GM23248 (cell line): ENCODE data around the gene CCDC171. TPM values are rescaled to one million over a fixed set of nuclear protein-coding genes. Genes with fewer than 3 reads are reported as not detected.

Source experiments
- DNase-seq: peaks from one replicate; pipeline ENCODE4 v3.0.0-alpha.2; 2015
- H2AFZ ChIP-seq: fragments of 200-600 bp; sonication (generic); 2 replicates; pipeline ENCODE4 v1.6.1; 2016; ENCODE audit warnings: antibody characterized with exemption
- H3F3A ChIP-seq: fragments of 200-600 bp; sonication (generic); 2 replicates; pipeline ENCODE4 v1.6.1; 2016; ENCODE audit warnings: mild to moderate bottlenecking, antibody characterized with exemption, mixed run types; ENCODE audit not compliant: insufficient read depth
- H3K27ac ChIP-seq: fragments of 200-600 bp; sonication (generic); 2 replicates; pipeline ENCODE4 v1.5.1; 2016; ENCODE audit warnings: mild to moderate bottlenecking
- H3K27me3 ChIP-seq: fragments of 200-600 bp; sonication (generic); replicated peaks from 2 replicates; pipeline ENCODE4 v1.6.1; 2016; ENCODE audit warnings: mild to moderate bottlenecking; ENCODE audit not compliant: insufficient read depth
- H3K36me3 ChIP-seq: fragments of 200-600 bp; sonication (generic); 2 replicates; pipeline ENCODE4 v1.6.1; 2016; ENCODE audit warnings: low read depth, mild to moderate bottlenecking
- H3K4me1 ChIP-seq: fragments of 200-600 bp; sonication (generic); 2 replicates; pipeline ENCODE4 v1.6.1; 2016; ENCODE audit warnings: mild to moderate bottlenecking; ENCODE audit not compliant: insufficient read depth
- H3K4me2 ChIP-seq: fragments of 200-600 bp; sonication (generic); one replicate; pipeline ENCODE4 v1.6.1; 2016; ENCODE audit warnings: mild to moderate bottlenecking; ENCODE audit not compliant: unreplicated experiment
- H3K4me3 ChIP-seq: fragments of 200-600 bp; sonication (generic); 2 replicates; pipeline ENCODE4 v1.5.1; 2016; ENCODE audit warnings: mild to moderate bottlenecking
- H3K79me2 ChIP-seq: fragments of 200-600 bp; sonication (generic); 2 replicates; pipeline ENCODE4 v1.6.1; 2016; ENCODE audit warnings: mild to moderate bottlenecking; ENCODE audit not compliant: insufficient read depth
- H3K9ac ChIP-seq: fragments of 200-600 bp; sonication (generic); 2 replicates; pipeline ENCODE4 v1.6.1; 2016; ENCODE audit warnings: mild to moderate bottlenecking
- H3K9me2 ChIP-seq: fragments of 200-600 bp; sonication (generic); 2 replicates; pipeline ENCODE4 v1.6.1; 2016; ENCODE audit warnings: mixed run types, mild to moderate bottlenecking, moderate library complexity; ENCODE audit not compliant: insufficient read depth
- H3K9me3 ChIP-seq: fragments of 200-600 bp; sonication (generic); one replicate; pipeline ENCODE4 v1.6.1; 2017; ENCODE audit warnings: low read depth
- H4K20me1 ChIP-seq: fragments of 200-600 bp; sonication (generic); 2 replicates; pipeline ENCODE4 v1.6.0; 2016; ENCODE audit not compliant: insufficient read depth
- EZH2 ChIP-seq: fragments of 200-600 bp; sonication (generic); IDR thresholded peaks from 2 replicates; pipeline ENCODE4 v1.6.1; 2018; ENCODE audit warnings: antibody characterized with exemption, mild to moderate bottlenecking; ENCODE audit not compliant: insufficient read depth, poor library complexity, severe bottlenecking
- EZH2phosphoT487 ChIP-seq: fragments of 200-600 bp; sonication (generic); IDR thresholded peaks from 2 replicates; pipeline ENCODE4 v1.6.1; 2018; ENCODE audit warnings: antibody characterized with exemption, moderate library complexity, mild to moderate bottlenecking, low read depth; ENCODE audit not compliant: insufficient read depth
- WGBS, 2 experiments: methylation state at CpG; one replicate each; pipeline ENCODE4 v1.1.6; 2015 to 2017; ENCODE audit warnings: low lambda C conversion rate in 2 of 2, low coverage in 1 of 2; ENCODE audit errors: missing lambda C conversion rate in 2 of 2; 5-methylcytosine and 5-hydroxymethylcytosine counted together
- in situ Hi-C: fragments of 300-500 bp; cut with MboI; formaldehyde crosslinking; loops from 2 replicates; pipeline ENCODE4 v1.15.0; 2020
- polyA plus RNA-seq: library from polyadenylated mRNA; unstranded; fragments of >200 nt; fragmentation: Nextera tagmentation; extraction: Ambion mirVana; gene quantifications from 2 replicates; pipeline ENCODE4 v1.2.1, GENCODE V29; 2016
- total RNA-seq: library from RNA; depleted of rRNA; stranded (reverse); fragments of >200 nt; shearing (Covaris generic); gene quantifications from 2 replicates; pipeline ENCODE4 v1.2.3, GENCODE V29; 2014

Gene CCDC171
- total and polyA plus RNA-seq, 2 experiments from 2014 or later, result 0.99 to 3.5 TPM

- no peak overlapping the region for H3K27ac ChIP-seq
- H3K9ac ChIP-seq, result no peak overlapping the region
- no peaks in the 10 kb centered on the region for H3F3A ChIP-seq
- no peaks in the 10 kb centered on the region for H3K4me1 ChIP-seq
- H3K79me2 ChIP-seq, result no peaks in the 10 kb centered on the region
- no peaks in the 10 kb centered on the region for H3K9me2 ChIP-seq
- no peak overlapping the region for H3K4me2 ChIP-seq
- in situ Hi-C loops, result no loop called here
- no peak for TF ChIP-seq EZH2phosphoT487
- TF ChIP-seq EZH2, result no peak
- no peaks in the 10 kb centered on the region for H4K20me1 ChIP-seq
- H3K36me3 ChIP-seq, result no peaks in the 10 kb centered on the region
- DNase-seq, result no peak
- 90 to 94% methylated on average over 2 of the region's 2 CpGs for WGBS, 2 experiments
- no peaks in the 10 kb centered on the region for H3K27me3 ChIP-seq
- no peaks in the 10 kb centered on the region for H3K9me3 ChIP-seq
- H3K4me3 ChIP-seq, result no peak overlapping the region
- H2AFZ ChIP-seq, result no peak overlapping the region
These were observed 33.0 kb upstream of the CCDC171 start for GRCh38 chr9:15519831-15520230.

GRCh38 chr9:15521254-15521653 is 31.6 kb upstream of the CCDC171 start:
- Histone ChIP-seq H3K27me3 (no peaks in the 10 kb centered on the region), H3K4me1 (no peaks in the 10 kb centered on the region), H4K20me1 (no peaks in the 10 kb centered on the region), H3K9me2 (no peaks in the 10 kb centered on the region), H3K4me2 (no peak overlapping the region), H2AFZ (no peak overlapping the region), H3F3A (no peaks in the 10 kb centered on the region), H3K27ac (no peak overlapping the region), H3K9ac (no peak overlapping the region), H3K4me3 (no peak overlapping the region), H3K9me3 (no peaks in the 10 kb centered on the region), H3K36me3 (no peaks in the 10 kb centered on the region), H3K79me2 (no peaks in the 10 kb centered on the region)
- WGBS, 2 experiments, result 56 to 63% methylated on average over 8 of the region's 8 CpGs
- TF ChIP-seq EZH2phosphoT487, result no peak
- no peak for TF ChIP-seq EZH2
- in situ Hi-C loops, result no loop called here
- no peak for DNase-seq

GRCh38 chr9:15522130-15522755 is 30.6 kb upstream of the CCDC171 start:
- H3K79me2 ChIP-seq, result no peaks in the 10 kb centered on the region
- WGBS, 2 experiments, result 83 to 88% methylated on average over 3 of the region's 3 CpGs
- no peak for TF ChIP-seq EZH2
- no peak for TF ChIP-seq EZH2phosphoT487
- H3K27ac ChIP-seq, result no peak overlapping the region
- DNase-seq, result no peak
- no peak overlapping the region for H3K4me3 ChIP-seq
- in situ Hi-C loops, result no loop called here
- no peaks in the 10 kb centered on the region for H3K36me3 ChIP-seq
- H3K4me1 ChIP-seq, result no peaks in the 10 kb centered on the region
- H2AFZ ChIP-seq, result no peak overlapping the region
- H3K9me3 ChIP-seq, result no peaks in the 10 kb centered on the region
- no peak overlapping the region for H3K9ac ChIP-seq
- H3K9me2 ChIP-seq, result no peaks in the 10 kb centered on the region
- no peaks in the 10 kb centered on the region for H3K27me3 ChIP-seq
- H4K20me1 ChIP-seq, result no peaks in the 10 kb centered on the region
- no peaks in the 10 kb centered on the region for H3F3A ChIP-seq
- H3K4me2 ChIP-seq, result no peak overlapping the region

- Histone ChIP-seq H3K4me3 (no peak overlapping the region), H3K4me1 (no peaks in the 10 kb centered on the region), H3K27me3 (no peaks in the 10 kb centered on the region), H2AFZ (no peak overlapping the region), H3K4me2 (no peak overlapping the region), H3K9me2 (no peaks in the 10 kb centered on the region), H3K27ac (no peak overlapping the region), H4K20me1 (no peaks in the 10 kb centered on the region), H3F3A (no peaks in the 10 kb centered on the region), H3K79me2 (no peaks in the 10 kb centered on the region), H3K9me3 (no peaks in the 10 kb centered on the region), H3K9ac (no peak overlapping the region), H3K36me3 (no peaks in the 10 kb centered on the region)
- no peak for TF ChIP-seq EZH2
- no peak for TF ChIP-seq EZH2phosphoT487
- 62 to 63% methylated on average over 8 of the region's 8 CpGs for WGBS, 2 experiments
- in situ Hi-C loops, result no loop called here
- DNase-seq, result no peak
These were observed 27.9 kb upstream of the CCDC171 start for GRCh38 chr9:15524845-15525455.
